Omental fat pad (tissue), 4 donors: ENCODE results near the gene NRG2. TPM values are rescaled to one million over a fixed set of nuclear protein-coding genes. Genes with fewer than 3 reads are reported as not detected.
A peak's percentile ranks its signal among the peaks of the same experiment; 100 is the strongest.

Source experiments
- ATAC-seq: fragments of 150-250 bp; one replicate; pipeline ENCODE4 v1.9.1; 2016; ENCODE audit warnings: mild to moderate bottlenecking, moderate library complexity; ENCODE audit not compliant: low FRiP score
- DNase-seq: peaks from one replicate; pipeline ENCODE4 v3.0.0-alpha.2; 2019; ENCODE audit warnings: low spot score
- CTCF ChIP-seq, 3 donors: fragments of 450-650 bp; IDR thresholded peaks; one replicate each; pipeline ENCODE4 v1.5.1; 2016 to 2017; ENCODE audit warnings: antibody characterized with exemption in 3 of 3, mild to moderate bottlenecking in 3 of 3, moderate library complexity in 2 of 3
- total RNA-seq, 4 donors: library from RNA; depleted of rRNA; stranded (reverse); fragments of >200 nt; gene quantifications; one replicate each; pipeline ENCODE4 v1.1.0, GENCODE V29; 2016

NRG2 gene
- total RNA-seq, 4 donors from 2014 or later = 2.3 to 16.9 (median 5.9) TPM

DNA sequence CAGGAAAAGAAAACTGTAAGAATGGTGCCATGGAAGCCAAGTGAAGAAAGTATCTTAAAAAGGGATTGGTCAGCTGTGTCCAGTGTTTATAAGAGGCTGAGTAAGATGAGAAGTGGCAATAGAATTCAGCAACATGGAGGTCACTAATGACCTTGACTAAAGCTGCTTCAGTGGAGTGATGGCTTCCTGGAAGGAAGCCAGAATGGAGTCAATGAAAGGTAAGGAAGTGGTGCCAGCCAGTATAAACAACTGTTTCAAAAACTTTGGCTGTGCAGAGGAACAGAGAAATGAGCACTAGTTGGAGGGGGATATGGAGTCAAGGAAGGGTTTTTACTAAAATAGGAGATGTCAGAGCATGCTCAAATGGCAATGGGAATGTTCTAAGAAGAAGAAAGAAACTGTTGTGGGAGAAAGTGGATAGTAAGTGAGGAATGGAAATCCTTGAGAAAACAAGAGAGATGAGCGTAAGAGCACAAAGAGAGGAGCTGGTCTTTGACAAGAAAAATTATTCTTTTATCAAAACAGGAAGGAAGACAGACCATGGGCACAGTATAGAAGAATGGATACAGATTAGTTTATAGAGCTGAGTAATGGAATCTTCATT lies 11.1 kb upstream of the NRG2 start:
- ATAC-seq = no peak
- no peak for TF ChIP-seq CTCF (IDR thresholded peaks at IDR 0.05)
- DNase-seq = no peak

- no peak for TF ChIP-seq CTCF (IDR thresholded peaks at IDR 0.05)
- no peak for ATAC-seq
- no peak for DNase-seq
These were observed 8.9 kb upstream of the NRG2 start for GRCh38 chr5:140051950-140052349.

DNA sequence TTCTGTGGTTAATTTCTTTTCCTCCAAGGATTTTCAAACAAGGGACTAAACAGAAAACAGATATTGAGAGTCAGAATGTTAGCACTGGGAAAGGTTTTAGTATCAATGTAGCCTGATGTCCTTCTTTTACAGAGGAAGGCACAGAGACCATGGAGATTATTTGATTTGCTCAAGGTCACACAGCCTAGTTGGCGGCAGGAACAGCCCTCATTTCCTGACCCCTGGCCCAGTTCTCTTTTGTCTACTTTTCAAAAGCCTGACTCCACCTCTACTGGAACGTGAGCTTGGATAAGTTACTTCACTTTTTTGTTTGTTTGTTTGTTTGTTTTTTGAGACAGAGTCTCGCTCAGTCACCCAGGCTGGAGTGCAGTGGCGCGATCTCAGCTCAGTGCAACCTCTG lies 6.6 kb upstream of the NRG2 start:
- no peak for ATAC-seq
- no peak for TF ChIP-seq CTCF (IDR thresholded peaks at IDR 0.05)

DNA sequence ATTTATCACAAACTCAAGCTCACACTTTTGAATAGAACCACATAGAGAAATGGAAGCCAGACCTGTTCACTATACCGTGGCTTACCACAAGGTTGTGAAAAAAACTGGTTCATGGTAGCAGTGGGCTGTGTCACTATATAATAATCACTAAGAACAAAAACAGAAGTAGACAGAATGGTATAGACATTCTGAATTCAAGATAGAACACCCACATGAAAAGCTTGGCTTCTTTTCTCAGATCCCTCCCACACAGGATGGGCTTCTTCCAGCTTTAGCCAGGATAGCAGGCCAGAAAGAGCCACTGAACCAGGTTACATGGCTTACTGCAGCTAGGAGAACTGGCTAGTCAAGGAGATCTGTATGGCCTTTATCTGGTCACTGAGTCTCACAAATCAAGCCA lies 6.1 kb upstream of the NRG2 start:
- ATAC-seq (no peak), DNase-seq (no peak)
- no peak for TF ChIP-seq CTCF (IDR thresholded peaks at IDR 0.05)

More for the DNA sequence above, 6.6 kb upstream of the NRG2 start:
- DNase-seq = no peak

- ATAC-seq = no peak
- no peak for DNase-seq
- no peak for TF ChIP-seq CTCF (IDR thresholded peaks at IDR 0.05)
These were observed 942 bp upstream of the NRG2 start for GRCh38 chr5:140044041-140044440.

DNA sequence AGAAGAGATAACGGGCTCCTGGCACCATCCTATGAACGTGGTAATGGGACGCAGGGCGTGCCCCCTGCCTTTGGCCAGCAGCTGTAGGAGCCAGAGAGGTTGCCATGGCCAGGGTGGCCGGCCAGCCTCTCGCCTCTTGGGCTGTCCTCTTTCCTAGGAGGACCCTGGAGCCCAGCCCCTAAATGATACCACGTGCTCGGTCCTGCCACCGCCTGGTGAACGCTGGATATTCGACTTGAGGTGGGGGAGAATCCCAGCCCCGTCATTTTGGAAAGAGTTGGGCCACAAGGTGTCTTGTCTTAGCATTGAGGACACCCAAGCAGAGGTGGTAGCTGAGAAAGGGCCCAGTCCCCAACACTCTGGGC lies 391 bp upstream of the NRG2 start:
- DNase-seq (no peak), ATAC-seq (peak; percentile 9)
- no peak for TF ChIP-seq CTCF (IDR thresholded peaks at IDR 0.05)

GRCh38 chr5:140042393-140042642 lies 781 bp downstream of the NRG2 start:
- DNase-seq = no peak
- no peak for ATAC-seq
- no peak for TF ChIP-seq CTCF (IDR thresholded peaks at IDR 0.05)
